HEK293T (cell line): ENCODE measurements around the gene GRIFIN.

Source experiments
- ARNT ChIP-seq: fragments of 450-650 bp; IDR thresholded peaks from 2 replicates; pipeline ENCODE4 v1.6.1; 2017; ENCODE audit warnings: mild to moderate bottlenecking
- BHLHE40 ChIP-seq: fragments of 450-650 bp; IDR thresholded peaks from 2 replicates; pipeline ENCODE4 v1.6.1; 2016; ENCODE audit warnings: mild to moderate bottlenecking, moderate library complexity, borderline replicate concordance
- CTBP1 ChIP-seq: fragments of 450-650 bp; IDR thresholded peaks from 2 replicates; pipeline ENCODE4 v1.6.1; 2016; ENCODE audit warnings: borderline replicate concordance
- FOXA1 ChIP-seq: fragments of 450-650 bp; IDR thresholded peaks from 2 replicates; pipeline ENCODE4 v1.6.1; 2016; ENCODE audit warnings: mild to moderate bottlenecking
- L3MBTL2 ChIP-seq: fragments of 450-650 bp; conservative IDR thresholded peaks from 2 replicates; pipeline ENCODE4 v1.6.1; 2016; ENCODE audit warnings: mild to moderate bottlenecking
- SP1 ChIP-seq: fragments of 450-650 bp; IDR thresholded peaks from 2 replicates; pipeline ENCODE4 v1.6.1; 2017
- SUZ12 ChIP-seq: fragments of 450-650 bp; IDR thresholded peaks from 2 replicates; pipeline ENCODE4 v1.6.1; 2016; ENCODE audit warnings: mild to moderate bottlenecking
- ZNF384 ChIP-seq: fragments of 450-650 bp; IDR thresholded peaks from 2 replicates; pipeline ENCODE4 v1.6.1; 2016

DNA sequence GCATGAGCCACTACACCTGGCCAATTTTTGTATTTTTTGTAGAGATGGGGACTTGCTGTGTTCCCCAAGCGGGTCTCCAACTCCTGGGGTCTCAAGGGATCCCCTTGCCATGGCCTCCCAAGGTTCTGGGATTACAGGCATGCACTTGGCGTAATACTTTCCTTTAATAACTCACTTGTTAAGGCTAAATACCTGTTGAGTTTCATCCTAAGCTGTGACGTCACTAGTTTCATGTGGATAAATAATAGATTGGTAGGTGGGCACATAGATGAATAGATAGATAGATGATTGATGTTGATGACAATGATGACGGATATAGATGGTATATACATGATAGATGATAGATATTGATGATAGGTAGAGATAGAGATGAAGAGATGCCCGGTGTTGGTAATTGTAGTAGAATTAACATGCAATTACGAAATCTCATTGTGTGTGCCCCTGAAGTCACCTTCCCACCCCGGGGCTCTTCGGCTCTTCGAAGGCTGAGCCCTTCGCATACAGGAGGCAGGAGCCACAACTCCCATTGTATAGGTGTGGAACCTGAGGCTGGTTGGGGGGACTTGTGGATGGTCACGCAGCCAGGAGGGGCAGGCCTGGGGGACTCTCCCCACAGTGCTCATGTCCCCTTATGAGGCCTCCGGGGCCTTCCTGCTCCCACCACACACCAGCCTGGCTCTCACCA is 2.6 kb downstream of the GRIFIN start:
- no peak for TF ChIP-seq BHLHE40
- no peak for TF ChIP-seq CTBP1
- TF ChIP-seq L3MBTL2, result no peak
- no peak for TF ChIP-seq FOXA1
- no peak for TF ChIP-seq SP1
- no peak for TF ChIP-seq ZNF384
- TF ChIP-seq SUZ12, result no peak
- TF ChIP-seq ARNT, result no peak
